GM12878 (cell line): ENCODE data around the gene NLN. TPM values are rescaled to one million over a fixed set of nuclear protein-coding genes. Genes with fewer than 3 reads are reported as not detected.

Experiments used
- ATAC-seq: fragments of 200-7000 bp; cut with Tn5 transposase; 3 replicates; pipeline ENCODE4 v1.9.1; 2020; ENCODE audit warnings: mild to moderate bottlenecking, moderate library complexity
- BruUV-seq: library from RNA; stranded (reverse); fragments of 400-500 nt; replicated peaks from 2 replicates; lab custom pipeline; 2021; lab: Mats Ljungman, UMichigan
- CTCF ChIA-PET: fragments of 300-600 bp; sonication (Branson Sonifier 250); formaldehyde crosslinking; extraction: SDS; loops from one replicate; lab custom pipeline; 2021; ENCODE audit warnings: inconsistent platforms; lab: Yijun Ruan, JAX
- POLR2A ChIA-PET: fragments of 350-600 bp; formaldehyde crosslinking; extraction: SDS; loops from one replicate; lab custom pipeline; 2021; ENCODE audit warnings: inconsistent platforms; lab: Charles Lee
- RAD21 ChIA-PET: fragments of 300-600 bp; sonication (Branson Sonifier 250); formaldehyde crosslinking; loops from one replicate; lab custom pipeline; 2023; ENCODE audit warnings: antibody characterized with exemption; ENCODE audit not compliant: unreplicated experiment; lab: Charles Lee
- SMC1A ChIA-PET: fragments of 300-600 bp; sonication (Branson Sonifier 250); formaldehyde crosslinking; loops from one replicate; lab custom pipeline; 2023; ENCODE audit not compliant: unreplicated experiment, uncharacterized antibody; lab: Charles Lee
- DNase-seq: peaks from one replicate; pipeline ENCODE4 v3.0.0-alpha.2; 2011; ENCODE audit warnings: low read depth, low spot score
- FAIRE-seq: peaks from 3 replicates; lab custom pipeline; 2011; peaks lifted over from hg19 to GRCh38; lab: Jason Lieb, UNC
- H2AFZ ChIP-seq: 2 replicates; pipeline ENCODE4 v1.6.0; 2011; ENCODE audit warnings: low read depth, low read length, control low read depth; ENCODE audit not compliant: control insufficient read depth
- H3K27ac ChIP-seq: 2 replicates; pipeline ENCODE4 v1.5.1; 2011; ENCODE audit warnings: control low read depth; ENCODE audit not compliant: control insufficient read depth, insufficient read depth
- H3K27me3 ChIP-seq, 2 experiments: replicated peaks in 1 of 2; 2 replicates each; pipeline versions ENCODE4 v1.6.0 to v1.6.1; 2011; ENCODE audit warnings: low read length in 1 of 2; ENCODE audit not compliant: control insufficient read depth in 2 of 2, insufficient read depth in 2 of 2
- H3K36me3 ChIP-seq, 2 experiments: 2 replicates each; pipeline ENCODE4 v1.5.1; 2011; ENCODE audit warnings: low read length in 1 of 2; ENCODE audit not compliant: control insufficient read depth in 2 of 2, insufficient read depth in 2 of 2
- H3K4me1 ChIP-seq: 2 replicates; pipeline ENCODE4 v1.6.1; 2011; ENCODE audit warnings: mild to moderate bottlenecking, low read length, moderate library complexity, mixed read lengths; ENCODE audit not compliant: control insufficient read depth, insufficient read depth
- H3K4me2 ChIP-seq: 2 replicates; pipeline ENCODE4 v1.6.0; 2011; ENCODE audit warnings: control low read depth; ENCODE audit not compliant: control insufficient read depth, insufficient read depth
- H3K4me3 ChIP-seq: fragments of 200-600 bp; sonication (generic); 2 replicates; pipeline ENCODE4 v1.5.1; 2016
- H3K79me2 ChIP-seq: 2 replicates; pipeline ENCODE4 v1.6.0; 2011; ENCODE audit warnings: low read length; ENCODE audit not compliant: control insufficient read depth, insufficient read depth
- H3K9ac ChIP-seq: 2 replicates; pipeline ENCODE4 v1.8.0; 2011; ENCODE audit warnings: low read length, control low read depth, mixed read lengths; ENCODE audit not compliant: control insufficient read depth, insufficient read depth
- H3K9me3 ChIP-seq: replicated peaks from 3 replicates; pipeline ENCODE4 v1.5.1; 2011; ENCODE audit warnings: mild to moderate bottlenecking, low read length; ENCODE audit not compliant: control insufficient read depth, insufficient read depth
- H4K20me1 ChIP-seq: 2 replicates; pipeline ENCODE4 v1.6.0; 2011; ENCODE audit not compliant: control insufficient read depth, insufficient read depth
- CHD2 ChIP-seq: IDR thresholded peaks from 2 replicates; pipeline ENCODE4 v1.6.1; 2011; ENCODE audit warnings: low read depth, low read length, improper control_type of control experiment, borderline replicate concordance
- MTA3 ChIP-seq: IDR thresholded peaks from 2 replicates; pipeline ENCODE4 v1.6.1; 2012; ENCODE audit warnings: low read length, inconsistent platforms, borderline replicate concordance
- NR2F1 ChIP-seq: fragments of 450-650 bp; conservative IDR thresholded peaks from 2 replicates; pipeline ENCODE4 v1.6.1; 2017; ENCODE audit warnings: mild to moderate bottlenecking
- PAX8 ChIP-seq: fragments of 450-650 bp; IDR thresholded peaks from 2 replicates; pipeline ENCODE4 v1.6.1; 2017; ENCODE audit warnings: mild to moderate bottlenecking, moderate library complexity
- RAD21 ChIP-seq: IDR thresholded peaks from 2 replicates; pipeline ENCODE4 v1.6.1; 2011; ENCODE audit warnings: mild to moderate bottlenecking, low read depth, low read length, moderate library complexity; ENCODE audit not compliant: insufficient read depth
- RB1 ChIP-seq: fragments of 450-650 bp; formaldehyde crosslinking; IDR thresholded peaks from 2 replicates; pipeline ENCODE4 v1.6.1; 2017; ENCODE audit warnings: mild to moderate bottlenecking, borderline replicate concordance
- SRF ChIP-seq, 2 experiments: IDR thresholded peaks; 2 replicates each; pipeline ENCODE4 v1.6.1; 2011; ENCODE audit warnings: low read depth in 2 of 2, low read length in 2 of 2, mild to moderate bottlenecking in 1 of 2, moderate library complexity in 1 of 2
- ZSCAN29 ChIP-seq: fragments of 450-650 bp; IDR thresholded peaks from 2 replicates; pipeline ENCODE4 v1.6.1; 2017; ENCODE audit warnings: mild to moderate bottlenecking, moderate library complexity
- WGBS: methylation state at CpG from one replicate; pipeline ENCODE4 v1.1.6; 2016; ENCODE audit warnings: low lambda C conversion rate; ENCODE audit not compliant: insufficient replicate concordance, insufficient coverage; ENCODE audit errors: missing lambda C conversion rate; 5-methylcytosine and 5-hydroxymethylcytosine counted together
- in situ Hi-C: fragments of 300-500 bp; cut with MboI; formaldehyde crosslinking; loops from 9 replicates; pipeline ENCODE4 v1.14.3; 2018; ENCODE audit warnings: mixed read lengths
- intact Hi-C: fragments of 100-400 bp; cut with micrococcal nuclease; formaldehyde crosslinking; loops from one replicate; pipeline ENCODE4 v1.14.2; 2022; ENCODE audit not compliant: unreplicated experiment
- polyA plus RNA-seq, 11 experiments: library from polyadenylated mRNA; depleted of rRNA in 4 of 11; unstranded in 6 of 11; stranded (reverse) in 5 of 11; fragments of >200 nt; fragmentation: Nextera tagmentation in 4 of 11; fragmentation: Illumina TruSeq in 1 of 11; extraction: Ambion mirVana in 4 of 11; extraction: Trizol in 1 of 11; gene quantifications; 1 replicate in 1 of 11; 2 replicates in 10 of 11; pipeline versions ENCODE4 v1.2.1 to v1.2.3, GENCODE V29; 2011 to 2016; ENCODE audit warnings: inconsistent platforms in 2 of 11, missing spikeins in 2 of 11, low read depth in 1 of 11
- total RNA-seq, 4 experiments: library from RNA; depleted of rRNA in 3 of 4; stranded (reverse); fragments of >200 nt in 3 of 4; fragmentation: Illumina TruSeq in 1 of 4; extraction: Trizol in 1 of 4; gene quantifications; 2 replicates each; pipeline versions ENCODE4 v1.2.1 to v1.2.3, GENCODE V29; 2013 to 2021
- TF ChIP-seq, protein P1 (sequence below): fragments of 450-650 bp; IDR thresholded peaks from 2 replicates; pipeline ENCODE4 v1.6.1; 2017; ENCODE audit warnings: mild to moderate bottlenecking, moderate library complexity

NLN gene
- total and polyA plus RNA-seq, 10 of the 15 experiments (the other 5 are each of a cell fraction or from before 2014, with no cell fraction given): 6.8 to 56.9 (median 33.3) TPM

- FAIRE-seq: no peak
- Histone ChIP-seq H3K9me3 (no peaks in the 10 kb centered on the region; the same call in 2 of the 3 replicates), H3K4me3 (no peak overlapping the region), H4K20me1 (no peaks in the 10 kb centered on the region), H3K27me3 (no peaks in the 10 kb centered on the region), H3K9ac (no peak overlapping the region), H3K4me2 (no peak overlapping the region), H3K79me2 (no peaks in the 10 kb centered on the region; the same call in 1 of the 2 replicates), H3K4me1 (no peaks in the 10 kb centered on the region; the same call in 1 of the 2 replicates), H2AFZ (no peak overlapping the region), H3K36me3 (no peaks in the 10 kb centered on the region), H3K27ac (no peak overlapping the region)
- BruUV-seq: no TSS peak
- ChIA-PET POLR2A (interaction anchor here (0.6 to 0.7 kb wide), 3 partner anchors 188 to 592 kb away, joined by 3 to 8 read pairs (median 7); no protein-coding TSS in a partner anchor), SMC1A (interaction anchor here (0.9 to 2.9 kb wide), 3 partner anchors 11 to 194 kb away, joined by 3 to 13 read pairs (median 3); no protein-coding TSS in a partner anchor), RAD21 (interaction anchor here (1.8 kb wide), 1 partner anchor 10 kb away, joined by 6 read pairs; no protein-coding TSS in a partner anchor), CTCF (interaction anchor here (1.1 kb wide), 1 partner anchor 388 kb away, joined by 5 read pairs; no protein-coding TSS in a partner anchor)
- TF ChIP-seq SRF (IDR thresholded peaks at IDR 0.05; ENCODE audit: low read depth in 2 of 2, low read length in 2 of 2) (no peak), CHD2 (no peak), RAD21 (no peak), PAX8 (no peak), NR2F1 (no peak), MTA3 (no peak), RB1 (no peak), ZSCAN29 (no peak)
- TF ChIP-seq, protein P1, sequence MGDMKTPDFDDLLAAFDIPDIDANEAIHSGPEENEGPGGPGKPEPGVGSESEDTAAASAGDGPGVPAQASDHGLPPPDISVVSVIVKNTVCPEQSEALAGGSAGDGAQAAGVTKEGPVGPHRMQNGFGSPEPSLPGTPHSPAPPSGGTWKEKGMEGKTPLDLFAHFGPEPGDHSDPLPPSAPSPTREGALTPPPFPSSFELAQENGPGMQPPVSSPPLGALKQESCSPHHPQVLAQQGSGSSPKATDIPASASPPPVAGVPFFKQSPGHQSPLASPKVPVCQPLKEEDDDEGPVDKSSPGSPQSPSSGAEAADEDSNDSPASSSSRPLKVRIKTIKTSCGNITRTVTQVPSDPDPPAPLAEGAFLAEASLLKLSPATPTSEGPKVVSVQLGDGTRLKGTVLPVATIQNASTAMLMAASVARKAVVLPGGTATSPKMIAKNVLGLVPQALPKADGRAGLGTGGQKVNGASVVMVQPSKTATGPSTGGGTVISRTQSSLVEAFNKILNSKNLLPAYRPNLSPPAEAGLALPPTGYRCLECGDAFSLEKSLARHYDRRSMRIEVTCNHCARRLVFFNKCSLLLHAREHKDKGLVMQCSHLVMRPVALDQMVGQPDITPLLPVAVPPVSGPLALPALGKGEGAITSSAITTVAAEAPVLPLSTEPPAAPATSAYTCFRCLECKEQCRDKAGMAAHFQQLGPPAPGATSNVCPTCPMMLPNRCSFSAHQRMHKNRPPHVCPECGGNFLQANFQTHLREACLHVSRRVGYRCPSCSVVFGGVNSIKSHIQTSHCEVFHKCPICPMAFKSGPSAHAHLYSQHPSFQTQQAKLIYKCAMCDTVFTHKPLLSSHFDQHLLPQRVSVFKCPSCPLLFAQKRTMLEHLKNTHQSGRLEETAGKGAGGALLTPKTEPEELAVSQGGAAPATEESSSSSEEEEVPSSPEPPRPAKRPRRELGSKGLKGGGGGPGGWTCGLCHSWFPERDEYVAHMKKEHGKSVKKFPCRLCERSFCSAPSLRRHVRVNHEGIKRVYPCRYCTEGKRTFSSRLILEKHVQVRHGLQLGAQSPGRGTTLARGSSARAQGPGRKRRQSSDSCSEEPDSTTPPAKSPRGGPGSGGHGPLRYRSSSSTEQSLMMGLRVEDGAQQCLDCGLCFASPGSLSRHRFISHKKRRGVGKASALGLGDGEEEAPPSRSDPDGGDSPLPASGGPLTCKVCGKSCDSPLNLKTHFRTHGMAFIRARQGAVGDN: no peak
- in situ Hi-C loops (no loop called here), intact Hi-C loops (no loop called here)
- ATAC-seq: no peak
- no peak for DNase-seq
- 74% methylated on average over 7 of the region's 7 CpGs for WGBS
Measured at GRCh38 chr5:65737842-65738241, 15.8 kb downstream of the NLN start.
